ENCODE measurements around the gene PLA2G4D.

- TF ChIP-seq POLR2AphosphoS5 (IDR thresholded peaks at IDR 0.05; ENCODE audit: insufficient read depth in 1 of 2, low read depth in 1 of 2) = no peak
- no peak for TF ChIP-seq CTCF (IDR thresholded peaks at IDR 0.05)
- TF ChIP-seq POLR2A (IDR thresholded peaks at IDR 0.05) = no peak
Observed at GRCh38 chr15:42027521-42027920, 66.8 kb downstream of the PLA2G4D start.
